GM12801 (cell line): ENCODE measurements around the gene BCAN.

Source experiments
- CTCF ChIP-seq: IDR thresholded peaks from one replicate; pipeline ENCODE4 v1.5.1; 2011; ENCODE audit warnings: control low read depth; ENCODE audit not compliant: insufficient read length; ENCODE audit errors: extremely low read depth

BCAN gene

GRCh38 chr1:156622581-156623297 is 19.2 kb upstream of the BCAN start:
- no peak for TF ChIP-seq CTCF

GRCh38 chr1:156623946-156624813 is 17.7 kb upstream of the BCAN start:
- TF ChIP-seq CTCF: no peak

GRCh38 chr1:156624814-156625435 is 17.0 kb upstream of the BCAN start:
- no peak for TF ChIP-seq CTCF

- TF ChIP-seq CTCF: no peak
Observed at GRCh38 chr1:156625436-156626078, 16.4 kb upstream of the BCAN start.

GRCh38 chr1:156626079-156626438 is 15.9 kb upstream of the BCAN start:
- no peak for TF ChIP-seq CTCF

- TF ChIP-seq CTCF: no peak
Observed at GRCh38 chr1:156627313-156627880, 14.5 kb upstream of the BCAN start.
